ENCODE results near the gene MAP3K9. TPM values are rescaled to one million over a fixed set of nuclear protein-coding genes. Genes with fewer than 3 reads are reported as not detected.
A peak's percentile ranks its signal among the peaks of the same experiment; 100 is the strongest.

MAP3K9 gene
- total and polyA plus RNA-seq, 3 experiments from 2014 or later, result 1.9 to 4.7 (median 4.0) TPM

- H3K27ac ChIP-seq (ENCODE audit: low read depth, low read length), result no peak overlapping the region
- no peak for DNase-seq
- no peaks in the 10 kb centered on the region for H3K36me3 ChIP-seq (ENCODE audit: insufficient read depth, low read length)
- Mint-ChIP-seq H3K27me3 (no peaks in the 10 kb centered on the region), H3K4me1 (no peaks in the 10 kb centered on the region), H3K4me3 (no peak overlapping the region), H3K9me3 (no peaks in the 10 kb centered on the region), H3K27ac (no peak overlapping the region), H3K36me3 (peaks cover 3 to 20% (median 13%) of the 10 kb centered on the region in 3 donors)
- no peak overlapping the region for H3K4me3 ChIP-seq (ENCODE audit: low read length)
- no peaks in the 10 kb centered on the region for H3K4me1 ChIP-seq (ENCODE audit: insufficient read depth, low read length)
- H3K27me3 ChIP-seq (ENCODE audit: insufficient read depth, low read length, poor library complexity, severe bottlenecking), result no peaks in the 10 kb centered on the region
- H3K9me3 ChIP-seq (ENCODE audit: low read length), result no peaks in the 10 kb centered on the region
- POLR2A ChIA-PET, result no interaction called here
- CTCF ChIA-PET, result no interaction called here
Observed at GRCh38 chr14:70726651-70727375, 82.5 kb downstream of the MAP3K9 start.

GRCh38 chr14:70724944-70725343 lies 84.4 kb downstream of the MAP3K9 start:
- no peaks in the 10 kb centered on the region for H3K36me3 ChIP-seq (ENCODE audit: insufficient read depth, low read length)
- no peaks in the 10 kb centered on the region for H3K9me3 ChIP-seq (ENCODE audit: low read length)
- H3K27ac ChIP-seq (ENCODE audit: low read depth, low read length), result no peak overlapping the region
- H3K4me3 Mint-ChIP-seq, result no peak overlapping the region
- no peaks in the 10 kb centered on the region for H3K27me3 ChIP-seq (ENCODE audit: insufficient read depth, low read length, poor library complexity, severe bottlenecking)
- peaks cover 0 to 8% (median 7%) of the 10 kb centered on the region in 3 donors for H3K36me3 Mint-ChIP-seq
- no peaks in the 10 kb centered on the region for H3K27me3 Mint-ChIP-seq
- no peak for DNase-seq
- ChIA-PET POLR2A (no interaction called here), CTCF (no interaction called here)
- no peaks in the 10 kb centered on the region for H3K4me1 ChIP-seq (ENCODE audit: insufficient read depth, low read length)
- H3K9me3 Mint-ChIP-seq, result no peaks in the 10 kb centered on the region
- H3K4me3 ChIP-seq (ENCODE audit: low read length), result no peak overlapping the region
- no peak overlapping the region for H3K27ac Mint-ChIP-seq
- H3K4me1 Mint-ChIP-seq, result no peaks in the 10 kb centered on the region

- no peaks in the 10 kb centered on the region for H3K4me1 ChIP-seq (ENCODE audit: insufficient read depth, low read length)
- no peak overlapping the region for H3K4me3 Mint-ChIP-seq
- no peaks in the 10 kb centered on the region for H3K4me1 Mint-ChIP-seq
- no peak overlapping the region for H3K27ac Mint-ChIP-seq
- no peaks in the 10 kb centered on the region for H3K9me3 ChIP-seq (ENCODE audit: low read length)
- H3K4me3 ChIP-seq (ENCODE audit: low read length), result no peak overlapping the region
- H3K27me3 Mint-ChIP-seq, result no peaks in the 10 kb centered on the region
- H3K9me3 Mint-ChIP-seq, result no peaks in the 10 kb centered on the region
- H3K27ac ChIP-seq (ENCODE audit: low read depth, low read length), result no peak overlapping the region
- no peaks in the 10 kb centered on the region for H3K27me3 ChIP-seq (ENCODE audit: insufficient read depth, low read length, poor library complexity, severe bottlenecking)
- H3K36me3 ChIP-seq (ENCODE audit: insufficient read depth, low read length), result no peaks in the 10 kb centered on the region
- POLR2A ChIA-PET, result no interaction called here
- peaks cover 0 to 1% (median under 1%) of the 10 kb centered on the region in 3 donors for H3K36me3 Mint-ChIP-seq
- DNase-seq, result no peak
- CTCF ChIA-PET, result interaction anchor here (1.3 kb wide), 1 partner anchor 10 kb away, joined by 8 read pairs; no protein-coding TSS in a partner anchor
Observed at GRCh38 chr14:70724110-70724509, 85.2 kb downstream of the MAP3K9 start.

- Mint-ChIP-seq H3K9me3 (no peaks in the 10 kb centered on the region), H3K4me3 (no peak overlapping the region), H3K27ac (no peak overlapping the region), H3K27me3 (no peaks in the 10 kb centered on the region), H3K4me1 (no peaks in the 10 kb centered on the region), H3K36me3 (peaks cover 0 to under 1% (median 0%) of the 10 kb centered on the region in 3 donors)
- Histone ChIP-seq H3K4me3 (ENCODE audit: low read length) (no peak overlapping the region), H3K36me3 (ENCODE audit: insufficient read depth, low read length) (no peaks in the 10 kb centered on the region), H3K27ac (ENCODE audit: low read depth, low read length) (no peak overlapping the region), H3K9me3 (ENCODE audit: low read length) (no peaks in the 10 kb centered on the region), H3K27me3 (ENCODE audit: insufficient read depth, low read length, poor library complexity, severe bottlenecking) (no peaks in the 10 kb centered on the region), H3K4me1 (ENCODE audit: insufficient read depth, low read length) (no peaks in the 10 kb centered on the region)
- POLR2A ChIA-PET, result no interaction called here
- no peak for DNase-seq
- CTCF ChIA-PET, result interaction anchor here (0.7 to 1.3 kb wide), 4 partner anchors 9 to 100 kb away, joined by 3 to 8 read pairs (median 3); partner anchors contain the start of gene TTC9
Observed at GRCh38 chr14:70723276-70723675, 86.0 kb downstream of the MAP3K9 start.

- Mint-ChIP-seq H3K4me1 (no peaks in the 10 kb centered on the region), H3K27ac (no peak overlapping the region), H3K9me3 (no peaks in the 10 kb centered on the region), H3K36me3 (no peaks in the 10 kb centered on the region), H3K27me3 (no peaks in the 10 kb centered on the region), H3K4me3 (no peak overlapping the region)
- Histone ChIP-seq H3K36me3 (ENCODE audit: insufficient read depth, low read length) (no peaks in the 10 kb centered on the region), H3K27me3 (ENCODE audit: insufficient read depth, low read length, poor library complexity, severe bottlenecking) (no peaks in the 10 kb centered on the region), H3K4me1 (ENCODE audit: insufficient read depth, low read length) (no peaks in the 10 kb centered on the region), H3K9me3 (ENCODE audit: low read length) (no peaks in the 10 kb centered on the region), H3K27ac (ENCODE audit: low read depth, low read length) (no peak overlapping the region), H3K4me3 (ENCODE audit: low read length) (no peak overlapping the region)
- ChIA-PET POLR2A (no interaction called here), CTCF (interaction anchor here (0.7 to 1.3 kb wide), 4 partner anchors 8 to 99 kb away, joined by 3 to 8 read pairs (median 3); no protein-coding TSS in a partner anchor)
- no peak for DNase-seq
Observed at GRCh38 chr14:70722418-70722817, 86.9 kb downstream of the MAP3K9 start.

GRCh38 chr14:70721542-70721941 lies 87.8 kb downstream of the MAP3K9 start:
- Histone ChIP-seq H3K27ac (ENCODE audit: low read depth, low read length) (no peak overlapping the region), H3K27me3 (ENCODE audit: insufficient read depth, low read length, poor library complexity, severe bottlenecking) (no peaks in the 10 kb centered on the region), H3K4me3 (ENCODE audit: low read length) (no peak overlapping the region), H3K9me3 (ENCODE audit: low read length) (no peaks in the 10 kb centered on the region), H3K36me3 (ENCODE audit: insufficient read depth, low read length) (no peaks in the 10 kb centered on the region), H3K4me1 (ENCODE audit: insufficient read depth, low read length) (no peaks in the 10 kb centered on the region)
- H3K36me3 Mint-ChIP-seq, result no peaks in the 10 kb centered on the region
- no peaks in the 10 kb centered on the region for H3K9me3 Mint-ChIP-seq
- H3K27ac Mint-ChIP-seq, result peak overlapping the region in 1 of 8 donors; percentile 1
- ChIA-PET POLR2A (no interaction called here), CTCF (interaction anchor here (0.8 kb wide), 1 partner anchor 8 kb away, joined by 3 read pairs; no protein-coding TSS in a partner anchor)
- no peak overlapping the region for H3K4me3 Mint-ChIP-seq
- no peaks in the 10 kb centered on the region for H3K4me1 Mint-ChIP-seq
- no peak for DNase-seq
- H3K27me3 Mint-ChIP-seq, result no peaks in the 10 kb centered on the region

- Mint-ChIP-seq H3K9me3 (no peaks in the 10 kb centered on the region), H3K27me3 (peaks cover 0 to 8% of the 10 kb centered on the region in 2 donors), H3K36me3 (no peaks in the 10 kb centered on the region), H3K4me3 (no peak overlapping the region), H3K4me1 (peaks cover 2 to 5% (median 4%) of the 10 kb centered on the region in 3 donors), H3K27ac (no peak overlapping the region)
- ChIA-PET CTCF (interaction anchor here (1.5 kb wide), 1 partner anchor 99 kb away, joined by 5 read pairs; no protein-coding TSS in a partner anchor), POLR2A (no interaction called here)
- Histone ChIP-seq H3K36me3 (ENCODE audit: insufficient read depth, low read length) (no peaks in the 10 kb centered on the region), H3K4me1 (ENCODE audit: insufficient read depth, low read length) (peaks cover 7% of the 10 kb centered on the region), H3K9me3 (ENCODE audit: low read length) (no peaks in the 10 kb centered on the region), H3K27ac (ENCODE audit: low read depth, low read length) (no peak overlapping the region), H3K4me3 (ENCODE audit: low read length) (no peak overlapping the region), H3K27me3 (ENCODE audit: insufficient read depth, low read length, poor library complexity, severe bottlenecking) (no peaks in the 10 kb centered on the region)
- DNase-seq, result no peak
Observed at GRCh38 chr14:70718383-70719118, 90.8 kb downstream of the MAP3K9 start.

- no peaks in the 10 kb centered on the region for H3K36me3 ChIP-seq (ENCODE audit: insufficient read depth, low read length)
- peaks cover 7% of the 10 kb centered on the region for H3K4me1 ChIP-seq (ENCODE audit: insufficient read depth, low read length)
- Mint-ChIP-seq H3K27ac (no peak overlapping the region), H3K36me3 (no peaks in the 10 kb centered on the region), H3K4me1 (peaks cover 2 to 5% (median 4%) of the 10 kb centered on the region in 3 donors), H3K4me3 (no peak overlapping the region), H3K27me3 (peaks cover 0 to 8% of the 10 kb centered on the region in 2 donors), H3K9me3 (no peaks in the 10 kb centered on the region)
- ChIA-PET CTCF (no interaction called here), POLR2A (no interaction called here)
- H3K27me3 ChIP-seq (ENCODE audit: insufficient read depth, low read length, poor library complexity, severe bottlenecking), result no peaks in the 10 kb centered on the region
- DNase-seq, result no peak
- no peaks in the 10 kb centered on the region for H3K9me3 ChIP-seq (ENCODE audit: low read length)
- H3K27ac ChIP-seq (ENCODE audit: low read depth, low read length), result no peak overlapping the region
- H3K4me3 ChIP-seq (ENCODE audit: low read length), result no peak overlapping the region
Observed at GRCh38 chr14:70716958-70717357, 92.4 kb downstream of the MAP3K9 start.
